ENCODE data around the gene COL21A1. TPM values are rescaled to one million over a fixed set of nuclear protein-coding genes. Genes with fewer than 3 reads are reported as not detected.

COL21A1 gene
- total RNA-seq, 1 experiment from 2014 or later, result not detected

GRCh38 chr6:56259234-56260077 lies 12.1 kb upstream of the COL21A1 start:
- Histone ChIP-seq H3K27ac (ENCODE audit: low read length) (no peak overlapping the region), H3K9me3 (ENCODE audit: low read length) (no peaks in the 10 kb centered on the region), H4K20me1 (ENCODE audit: insufficient read depth, low read depth, low read length) (no peaks in the 10 kb centered on the region), H3K27me3 (ENCODE audit: low read length) (no peaks in the 10 kb centered on the region), H3K4me2 (ENCODE audit: low read depth, low read length, poor library complexity, severe bottlenecking) (no peak overlapping the region), H3K9ac (ENCODE audit: low read length) (no peak overlapping the region), H3K4me1 (ENCODE audit: low read length) (no peaks in the 10 kb centered on the region), H3K36me3 (ENCODE audit: insufficient read depth, low read length) (no peaks in the 10 kb centered on the region), H3K79me2 (ENCODE audit: low read length) (no peaks in the 10 kb centered on the region), H2AFZ (ENCODE audit: low read length) (no peak overlapping the region), H3K9me2 (replicated peaks; ENCODE audit: insufficient read depth, low read length) (no peaks in the 10 kb centered on the region), H3K4me3 (ENCODE audit: low read length) (no peak overlapping the region)
- no peak for DNase-seq

- Histone ChIP-seq H3K79me2 (ENCODE audit: low read length) (no peaks in the 10 kb centered on the region), H3K27ac (ENCODE audit: low read length) (no peak overlapping the region), H3K4me3 (ENCODE audit: low read length) (no peak overlapping the region), H3K9me3 (ENCODE audit: low read length) (no peaks in the 10 kb centered on the region), H4K20me1 (ENCODE audit: insufficient read depth, low read depth, low read length) (no peaks in the 10 kb centered on the region), H3K9me2 (replicated peaks; ENCODE audit: insufficient read depth, low read length) (no peaks in the 10 kb centered on the region), H3K27me3 (ENCODE audit: low read length) (no peaks in the 10 kb centered on the region), H3K4me2 (ENCODE audit: low read depth, low read length, poor library complexity, severe bottlenecking) (no peak overlapping the region), H2AFZ (ENCODE audit: low read length) (no peak overlapping the region), H3K36me3 (ENCODE audit: insufficient read depth, low read length) (no peaks in the 10 kb centered on the region), H3K4me1 (ENCODE audit: low read length) (peaks cover 10% of the 10 kb centered on the region), H3K9ac (ENCODE audit: low read length) (no peak overlapping the region)
- DNase-seq, result no peak
These were observed 8.0 kb upstream of the COL21A1 start for GRCh38 chr6:56255349-56255748.

GRCh38 chr6:56250266-56250665 lies 2.9 kb upstream of the COL21A1 start:
- Histone ChIP-seq H2AFZ (ENCODE audit: low read length) (no peak overlapping the region), H3K36me3 (ENCODE audit: insufficient read depth, low read length) (no peaks in the 10 kb centered on the region), H3K4me1 (ENCODE audit: low read length) (peaks cover 23% of the 10 kb centered on the region), H3K27ac (ENCODE audit: low read length) (no peak overlapping the region), H3K4me3 (ENCODE audit: low read length) (no peak overlapping the region), H3K9me3 (ENCODE audit: low read length) (no peaks in the 10 kb centered on the region), H3K27me3 (ENCODE audit: low read length) (no peaks in the 10 kb centered on the region), H3K4me2 (ENCODE audit: low read depth, low read length, poor library complexity, severe bottlenecking) (no peak overlapping the region), H4K20me1 (ENCODE audit: insufficient read depth, low read depth, low read length) (no peaks in the 10 kb centered on the region), H3K9ac (ENCODE audit: low read length) (no peak overlapping the region), H3K9me2 (replicated peaks; ENCODE audit: insufficient read depth, low read length) (no peaks in the 10 kb centered on the region), H3K79me2 (ENCODE audit: low read length) (no peaks in the 10 kb centered on the region)
- DNase-seq, result no peak

- Histone ChIP-seq H2AFZ (ENCODE audit: low read length) (no peak overlapping the region), H4K20me1 (ENCODE audit: insufficient read depth, low read depth, low read length) (no peaks in the 10 kb centered on the region), H3K4me2 (ENCODE audit: low read depth, low read length, poor library complexity, severe bottlenecking) (no peak overlapping the region), H3K36me3 (ENCODE audit: insufficient read depth, low read length) (no peaks in the 10 kb centered on the region), H3K27ac (ENCODE audit: low read length) (no peak overlapping the region), H3K4me3 (ENCODE audit: low read length) (no peak overlapping the region), H3K9me2 (replicated peaks; ENCODE audit: insufficient read depth, low read length) (no peaks in the 10 kb centered on the region), H3K9ac (ENCODE audit: low read length) (no peak overlapping the region), H3K79me2 (ENCODE audit: low read length) (no peaks in the 10 kb centered on the region), H3K9me3 (ENCODE audit: low read length) (no peaks in the 10 kb centered on the region), H3K4me1 (ENCODE audit: low read length) (peaks cover 14% of the 10 kb centered on the region), H3K27me3 (ENCODE audit: low read length) (no peaks in the 10 kb centered on the region)
- DNase-seq, result no peak
These were observed 308 bp upstream of the COL21A1 start for GRCh38 chr6:56247654-56248122.

GRCh38 chr6:56246541-56246880 lies 869 bp downstream of the COL21A1 start:
- H4K20me1 ChIP-seq (ENCODE audit: insufficient read depth, low read depth, low read length), result no peaks in the 10 kb centered on the region
- peaks cover 14% of the 10 kb centered on the region for H3K4me1 ChIP-seq (ENCODE audit: low read length)
- H3K36me3 ChIP-seq (ENCODE audit: insufficient read depth, low read length), result no peaks in the 10 kb centered on the region
- H3K79me2 ChIP-seq (ENCODE audit: low read length), result no peaks in the 10 kb centered on the region
- no peak overlapping the region for H3K27ac ChIP-seq (ENCODE audit: low read length)
- no peaks in the 10 kb centered on the region for H3K9me3 ChIP-seq (ENCODE audit: low read length)
- no peaks in the 10 kb centered on the region for H3K9me2 ChIP-seq (replicated peaks; ENCODE audit: insufficient read depth, low read length)
- no peak overlapping the region for H3K9ac ChIP-seq (ENCODE audit: low read length)
- no peak overlapping the region for H3K4me3 ChIP-seq (ENCODE audit: low read length)
- no peak overlapping the region for H2AFZ ChIP-seq (ENCODE audit: low read length)
- DNase-seq, result no peak
- no peaks in the 10 kb centered on the region for H3K27me3 ChIP-seq (ENCODE audit: low read length)
- no peak overlapping the region for H3K4me2 ChIP-seq (ENCODE audit: low read depth, low read length, poor library complexity, severe bottlenecking)

- H4K20me1 ChIP-seq (ENCODE audit: insufficient read depth, low read depth, low read length), result no peaks in the 10 kb centered on the region
- H2AFZ ChIP-seq (ENCODE audit: low read length), result no peak overlapping the region
- no peak for DNase-seq
- no peak overlapping the region for H3K27ac ChIP-seq (ENCODE audit: low read length)
- no peaks in the 10 kb centered on the region for H3K36me3 ChIP-seq (ENCODE audit: insufficient read depth, low read length)
- peak overlapping the region; percentile 16 for H3K4me2 ChIP-seq (ENCODE audit: low read depth, low read length, poor library complexity, severe bottlenecking)
- peaks cover 14% of the 10 kb centered on the region for H3K4me1 ChIP-seq (ENCODE audit: low read length)
- no peak overlapping the region for H3K9ac ChIP-seq (ENCODE audit: low read length)
- no peak overlapping the region for H3K4me3 ChIP-seq (ENCODE audit: low read length)
- H3K79me2 ChIP-seq (ENCODE audit: low read length), result no peaks in the 10 kb centered on the region
- no peaks in the 10 kb centered on the region for H3K9me2 ChIP-seq (replicated peaks; ENCODE audit: insufficient read depth, low read length)
- no peaks in the 10 kb centered on the region for H3K9me3 ChIP-seq (ENCODE audit: low read length)
- H3K27me3 ChIP-seq (ENCODE audit: low read length), result no peaks in the 10 kb centered on the region
These were observed 1.5 kb downstream of the COL21A1 start for GRCh38 chr6:56245903-56246351.

- H3K27me3 ChIP-seq (ENCODE audit: low read length), result no peaks in the 10 kb centered on the region
- H3K9ac ChIP-seq (ENCODE audit: low read length), result no peak overlapping the region
- H3K79me2 ChIP-seq (ENCODE audit: low read length), result no peaks in the 10 kb centered on the region
- H3K9me3 ChIP-seq (ENCODE audit: low read length), result no peaks in the 10 kb centered on the region
- H2AFZ ChIP-seq (ENCODE audit: low read length), result no peak overlapping the region
- no peaks in the 10 kb centered on the region for H4K20me1 ChIP-seq (ENCODE audit: insufficient read depth, low read depth, low read length)
- no peak overlapping the region for H3K27ac ChIP-seq (ENCODE audit: low read length)
- peaks cover 14% of the 10 kb centered on the region for H3K4me1 ChIP-seq (ENCODE audit: low read length)
- no peaks in the 10 kb centered on the region for H3K9me2 ChIP-seq (replicated peaks; ENCODE audit: insufficient read depth, low read length)
- no peak overlapping the region for H3K4me3 ChIP-seq (ENCODE audit: low read length)
- H3K36me3 ChIP-seq (ENCODE audit: insufficient read depth, low read length), result no peaks in the 10 kb centered on the region
- no peak for DNase-seq
- no peak overlapping the region for H3K4me2 ChIP-seq (ENCODE audit: low read depth, low read length, poor library complexity, severe bottlenecking)
These were observed 2.7 kb downstream of the COL21A1 start for GRCh38 chr6:56244528-56245253.

- Histone ChIP-seq H3K27ac (ENCODE audit: low read length) (no peak overlapping the region), H3K79me2 (ENCODE audit: low read length) (no peaks in the 10 kb centered on the region), H2AFZ (ENCODE audit: low read length) (no peak overlapping the region), H3K4me2 (ENCODE audit: low read depth, low read length, poor library complexity, severe bottlenecking) (no peak overlapping the region), H3K4me1 (ENCODE audit: low read length) (peaks cover 14% of the 10 kb centered on the region), H3K4me3 (ENCODE audit: low read length) (no peak overlapping the region), H4K20me1 (ENCODE audit: insufficient read depth, low read depth, low read length) (no peaks in the 10 kb centered on the region), H3K9me2 (replicated peaks; ENCODE audit: insufficient read depth, low read length) (no peaks in the 10 kb centered on the region), H3K9me3 (ENCODE audit: low read length) (no peaks in the 10 kb centered on the region), H3K36me3 (ENCODE audit: insufficient read depth, low read length) (no peaks in the 10 kb centered on the region), H3K9ac (ENCODE audit: low read length) (no peak overlapping the region), H3K27me3 (ENCODE audit: low read length) (no peaks in the 10 kb centered on the region)
- no peak for DNase-seq
These were observed 3.3 kb downstream of the COL21A1 start for GRCh38 chr6:56244089-56244488.
